NCI-H82 treated with DMSO at 0.1 percent for 48 hours (cell line): Measurements from ENCODE around the gene RAD51B.
"Not testable (repeated sequence)": the region's sequence is repeated elsewhere in the genome, so short reads cannot be mapped to it uniquely, and the experiment has no call there.

Source experiments
- DNase-seq: peaks from one replicate; lab custom pipeline; 2025; ENCODE audit not compliant: unreplicated experiment; lab: John Stamatoyannopoulos, UW

The RAD51B gene

GRCh38 chr14:68016255-68016914 lies 196.8 kb downstream of the RAD51B start:
- DNase-seq, result no peak

GRCh38 chr14:68018598-68018997 lies 199.0 kb downstream of the RAD51B start:
- DNase-seq, result no peak

DNA sequence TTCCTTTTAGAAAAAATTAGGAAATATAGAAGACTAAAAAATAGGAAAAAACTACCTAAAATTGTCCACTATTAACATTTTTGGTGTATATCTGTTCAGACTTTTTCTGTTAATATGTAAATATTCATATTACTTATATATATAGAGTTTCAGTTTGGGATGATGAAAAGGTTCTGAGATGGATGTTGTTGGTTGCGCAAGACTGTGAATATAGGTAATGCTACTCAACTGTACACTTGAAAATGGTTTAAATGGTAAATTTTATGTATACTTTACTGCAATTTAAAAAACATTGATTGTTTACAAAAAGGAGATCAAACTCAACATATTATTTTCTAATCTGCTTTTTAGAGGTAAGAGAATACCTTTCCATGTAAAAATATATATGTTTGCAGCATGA lies 200.9 kb downstream of the RAD51B start:
- no peak for DNase-seq

- DNase-seq, result peak; percentile 22
These were observed 201.6 kb downstream of the RAD51B start for GRCh38 chr14:68020999-68021663.

DNA sequence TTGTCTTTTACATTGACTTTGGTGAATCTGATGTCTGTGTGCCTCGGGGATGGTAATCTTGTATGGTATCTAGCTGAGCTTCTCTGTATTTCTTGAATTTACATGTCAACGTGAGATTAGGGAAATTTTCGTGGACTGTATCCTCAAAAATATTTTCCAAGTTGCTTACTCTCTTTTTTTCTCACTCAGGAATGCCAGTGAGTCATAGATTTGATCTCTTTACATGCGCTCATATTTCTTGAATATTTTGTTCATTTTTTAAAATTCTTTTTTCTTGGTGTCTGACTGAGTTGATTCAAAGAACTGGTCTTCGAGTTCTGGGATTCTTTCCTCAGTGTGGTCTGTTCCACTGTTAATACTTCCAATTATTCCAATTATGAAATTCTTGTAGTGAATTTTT lies 207.7 kb downstream of the RAD51B start:
- DNase-seq, result no peak

DNA sequence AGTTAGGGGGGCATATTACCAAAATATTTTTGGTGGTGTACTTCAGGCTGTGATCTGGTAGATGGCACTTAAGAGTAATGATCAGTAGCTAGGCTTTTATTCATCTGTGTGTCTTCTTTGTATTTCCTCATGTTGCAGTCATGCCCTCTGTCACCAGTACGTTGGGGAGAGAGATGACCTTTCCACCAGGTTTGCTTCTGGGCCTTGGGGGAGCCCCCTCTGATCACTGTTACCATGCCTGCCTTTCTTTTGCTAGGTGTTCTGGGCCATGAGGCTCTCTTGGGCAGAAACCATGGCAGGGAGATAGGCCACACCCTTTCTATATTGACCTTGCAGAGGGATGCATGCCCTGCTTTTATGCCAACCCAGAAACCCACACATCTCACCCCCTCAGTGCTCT lies 208.5 kb downstream of the RAD51B start:
- DNase-seq, result no peak

GRCh38 chr14:68031011-68031410 lies 211.4 kb downstream of the RAD51B start:
- not testable (repeated sequence) for DNase-seq

- no peak for DNase-seq
These were observed 212.6 kb downstream of the RAD51B start for GRCh38 chr14:68032154-68032553.

DNA sequence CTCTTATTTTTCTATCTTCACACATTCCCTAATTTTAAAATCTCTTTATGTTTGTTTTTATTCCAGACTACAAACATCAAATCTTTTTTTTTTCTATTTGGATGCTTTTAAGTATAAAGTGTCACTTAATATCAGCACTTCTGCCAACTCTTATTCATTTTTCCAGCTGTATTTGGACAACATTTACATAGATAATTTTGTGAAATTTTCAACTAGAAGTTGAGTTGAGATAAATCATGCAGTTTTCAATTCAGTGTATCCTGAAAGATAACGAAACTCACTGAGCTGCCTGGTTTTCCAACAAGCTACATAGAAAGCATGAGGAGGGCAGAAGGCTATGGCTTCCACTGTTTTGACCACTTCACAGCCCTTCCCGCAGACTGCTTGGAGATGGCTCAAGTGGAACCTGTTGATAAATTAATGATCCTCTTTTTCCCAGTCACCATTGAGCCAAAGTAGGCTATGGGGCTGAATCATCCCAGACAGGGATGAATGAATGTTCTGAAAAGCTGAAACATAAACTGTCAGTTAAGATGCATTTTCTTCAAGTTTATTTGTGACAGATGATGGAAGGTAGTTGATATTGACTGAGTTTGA lies 213.9 kb downstream of the RAD51B start:
- no peak for DNase-seq

DNA sequence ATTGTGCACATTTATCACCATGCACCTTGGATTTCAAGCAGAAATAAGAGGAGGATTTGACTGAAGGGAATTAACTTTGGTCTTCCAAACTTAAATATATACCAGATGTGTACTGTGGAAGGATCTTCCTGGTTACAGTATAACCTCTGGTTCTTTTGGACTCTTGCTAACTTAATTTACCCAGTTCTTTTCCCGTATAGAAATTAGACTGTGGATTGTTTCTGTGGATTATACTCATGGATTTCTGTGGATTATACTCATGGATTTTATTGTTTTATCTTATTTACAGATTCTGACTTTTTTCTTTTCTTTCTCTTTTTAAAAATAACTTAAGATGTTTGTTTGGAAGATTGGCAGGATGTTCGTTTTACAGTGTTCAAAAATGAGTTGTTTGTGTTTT lies 215.3 kb downstream of the RAD51B start:
- no peak for DNase-seq

DNA sequence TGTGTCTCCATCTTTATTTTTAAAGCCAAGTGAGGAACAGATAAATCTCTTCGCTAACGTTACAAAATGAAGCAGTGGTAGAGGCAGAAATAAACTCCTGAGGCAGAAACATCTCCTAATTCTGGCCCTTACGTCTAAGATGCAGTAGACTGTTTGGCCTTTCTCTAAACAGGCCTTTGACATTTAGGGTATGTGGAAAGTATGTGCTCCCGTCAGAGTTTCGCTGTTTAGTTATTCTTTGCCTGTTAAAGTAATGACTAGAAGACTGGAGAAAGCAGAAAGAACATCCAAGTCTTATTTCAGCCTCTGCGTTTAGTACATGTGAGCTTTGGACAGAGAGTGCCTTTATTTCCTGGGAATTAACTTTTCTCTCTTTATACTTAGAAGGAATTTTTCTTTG lies 216.6 kb downstream of the RAD51B start:
- no peak for DNase-seq

- DNase-seq, result no peak
These were observed 220.0 kb downstream of the RAD51B start for GRCh38 chr14:68039593-68039992.

- DNase-seq, result no peak
These were observed 221.2 kb downstream of the RAD51B start for GRCh38 chr14:68040633-68041369.

DNA sequence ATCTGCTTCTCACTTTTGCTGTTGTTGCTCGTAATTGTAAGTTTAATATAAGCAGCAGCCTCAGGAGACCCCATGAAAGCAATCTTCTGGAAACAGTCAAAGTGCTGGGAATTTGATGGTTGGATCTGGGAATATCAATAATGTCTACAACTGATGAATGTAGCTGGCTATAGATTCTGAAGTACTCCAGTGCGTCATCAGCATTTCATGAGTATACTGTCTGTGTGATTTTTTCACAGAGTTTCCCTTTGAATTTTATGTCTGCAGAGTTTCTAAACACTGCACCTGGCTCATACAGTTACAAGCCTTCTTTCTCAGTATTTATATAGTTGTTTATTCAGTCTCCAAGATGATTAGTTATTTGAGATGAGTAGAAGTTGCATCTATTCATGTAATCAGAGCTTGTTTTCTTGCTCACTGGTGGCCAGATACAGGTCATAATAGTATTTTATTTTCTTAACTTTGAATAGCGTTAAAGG lies 222.3 kb downstream of the RAD51B start:
- DNase-seq, result no peak

DNA sequence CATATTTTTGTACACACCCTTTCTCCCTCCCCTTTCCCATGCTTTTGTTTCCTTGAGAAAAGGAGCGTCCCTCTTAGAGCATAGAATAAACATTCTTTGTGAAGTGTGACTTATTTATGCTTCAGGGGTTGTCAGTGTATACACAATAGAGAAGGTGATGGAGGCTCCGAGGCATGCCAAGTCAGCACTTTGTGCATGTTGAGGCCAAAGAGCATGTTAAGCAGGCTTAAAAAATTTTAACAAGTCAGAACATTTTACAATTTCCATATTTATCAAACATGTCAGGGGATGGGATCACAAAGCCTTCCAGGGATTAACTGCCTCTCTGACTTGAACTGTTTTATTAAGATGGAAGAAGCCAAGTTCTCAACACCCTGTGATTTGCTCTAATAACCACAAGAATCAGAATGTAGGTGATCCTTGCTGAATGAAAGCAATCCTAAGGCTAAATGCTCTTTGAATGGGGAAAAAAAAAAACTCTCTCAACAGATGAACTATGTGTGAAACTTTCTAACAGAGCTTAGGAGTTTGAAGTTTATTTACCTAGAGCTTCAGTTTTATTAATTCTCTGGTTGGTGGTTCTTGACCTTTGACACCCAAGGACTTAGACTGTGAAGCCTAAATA lies 223.1 kb downstream of the RAD51B start:
- no peak for DNase-seq

- no peak for DNase-seq
These were observed 224.2 kb downstream of the RAD51B start for GRCh38 chr14:68043752-68044151.

GRCh38 chr14:68047906-68048305 lies 228.3 kb downstream of the RAD51B start:
- DNase-seq, result no peak

DNA sequence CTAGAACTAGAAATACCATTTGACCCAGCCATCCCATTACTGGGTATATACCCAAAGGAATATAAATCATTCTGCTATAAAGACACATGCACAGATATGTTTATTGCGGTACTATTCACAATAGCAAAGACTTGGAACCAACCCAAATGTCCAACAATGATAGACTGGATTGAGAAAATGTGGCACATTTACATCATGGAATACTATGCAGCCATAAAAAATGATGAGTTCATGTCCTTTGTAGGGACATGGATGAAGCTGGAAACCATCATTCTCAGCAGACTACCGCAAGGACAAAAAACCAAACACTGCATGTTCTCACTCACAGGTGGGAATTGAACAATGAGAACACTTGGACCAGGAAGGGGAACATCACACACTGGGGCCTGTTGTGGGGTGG lies 229.2 kb downstream of the RAD51B start:
- not testable (repeated sequence) for DNase-seq

- DNase-seq, result no peak
These were observed 230.6 kb downstream of the RAD51B start for GRCh38 chr14:68050177-68050576.

DNA sequence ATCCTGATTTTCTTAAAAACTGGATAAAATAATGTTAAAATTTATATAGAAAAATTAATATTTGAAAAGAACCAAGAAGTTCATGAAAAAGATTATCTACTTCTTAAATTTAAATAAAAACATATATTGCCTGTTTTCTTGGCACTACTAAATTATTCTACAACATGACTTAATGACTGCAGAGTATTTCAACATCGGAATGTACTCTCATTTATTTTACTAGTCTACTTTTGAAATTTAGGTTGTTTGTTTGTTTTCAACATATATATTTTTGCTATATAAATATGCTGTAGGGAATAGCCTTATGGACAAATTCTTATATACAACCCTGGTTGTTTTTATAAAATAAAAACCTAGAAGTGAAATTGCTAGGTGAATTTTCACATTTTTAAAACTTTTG lies 231.6 kb downstream of the RAD51B start:
- no peak for DNase-seq

GRCh38 chr14:68060198-68060597 lies 240.6 kb downstream of the RAD51B start:
- DNase-seq, result no peak
